Heart left ventricle (tissue), 16 donors: Measurements from ENCODE around the gene TOGARAM1. TPM values are rescaled to one million over a fixed set of nuclear protein-coding genes. Genes with fewer than 3 reads are reported as not detected.
A peak's percentile ranks its signal among the peaks of the same experiment; 100 is the strongest.
"Not testable (repeated sequence)": the region's sequence is repeated elsewhere in the genome, so short reads cannot be mapped to it uniquely, and the experiment has no call there.

Experiments
- ATAC-seq, 4 donors: fragments of 200-7000 bp; cut with Tn5 transposase; one replicate each; pipeline ENCODE4 v1.9.1; 2020 to 2022; ENCODE audit warnings: moderate library complexity in 4 of 4, mild to moderate bottlenecking in 3 of 4, moderate number of reproducible peaks in 1 of 4
- DNase-seq, 5 donors: peaks; one replicate each; pipeline ENCODE4 v3.0.0-alpha.2; 2020
- H3K27ac ChIP-seq, 12 donors: fragments of 200-600 bp; sonication (generic) in 4 of 12; one replicate each; pipeline versions ENCODE4 v1.5.0 to v1.8.0; 2016 to 2022; ENCODE audit warnings: mild to moderate bottlenecking in 2 of 12
- H3K27me3 ChIP-seq, 9 donors: fragments of 200-600 bp; sonication (generic) in 2 of 9; one replicate each; pipeline versions ENCODE4 v1.5.1 to v1.8.0; 2016 to 2022; ENCODE audit warnings: mild to moderate bottlenecking in 3 of 9
- H3K36me3 ChIP-seq, 9 donors: fragments of 200-600 bp; sonication (generic) in 2 of 9; one replicate each; pipeline versions ENCODE4 v1.5.0 to v1.8.0; 2018 to 2022; ENCODE audit warnings: mild to moderate bottlenecking in 2 of 9
- H3K4me1 ChIP-seq, 12 donors: fragments of 200-600 bp; sonication (generic) in 4 of 12; one replicate each; pipeline versions ENCODE4 v1.5.0 to v1.8.0; 2016 to 2022; ENCODE audit warnings: mild to moderate bottlenecking in 3 of 12
- H3K4me3 ChIP-seq, 12 donors: fragments of 200-600 bp; sonication (generic) in 4 of 12; one replicate each; pipeline versions ENCODE4 v1.5.0 to v1.8.0; 2017 to 2022; ENCODE audit warnings: mild to moderate bottlenecking in 9 of 12, moderate library complexity in 4 of 12
- H3K9me3 ChIP-seq, 12 donors: fragments of 200-600 bp; sonication (generic) in 4 of 12; one replicate each; pipeline versions ENCODE4 v1.5.0 to v1.8.0; 2016 to 2022; ENCODE audit warnings: mild to moderate bottlenecking in 1 of 12
- CTCF ChIP-seq, 12 donors: fragments of 200-600 bp; sonication (generic) in 4 of 12; IDR thresholded peaks; one replicate each; pipeline versions ENCODE4 v1.5.0 to v1.8.0; 2018 to 2022; ENCODE audit warnings: antibody characterized with exemption in 12 of 12, mild to moderate bottlenecking in 5 of 12
- POLR2A ChIP-seq, 2 donors: fragments of 450-650 bp; IDR thresholded peaks; one replicate each; pipeline ENCODE4 v1.6.1; 2017; ENCODE audit warnings: antibody characterized with exemption in 2 of 2, mild to moderate bottlenecking in 2 of 2, moderate library complexity in 2 of 2
- WGBS, 4 donors: extraction: QIAGEN DNeasy Blood & Tissue Kit in 2 of 4; methylation state at CpG; one replicate each; pipeline versions ENCODE4 v1.1.5 to v1.1.7; 2013 to 2018; 5-methylcytosine and 5-hydroxymethylcytosine counted together
- intact Hi-C, 10 donors: fragments of 100-400 bp; cut with DNase I; formaldehyde crosslinking; loops; one replicate each; pipeline versions ENCODE4 v1.11.1 to v1.14.2; 2022
- polyA plus RNA-seq, 2 donors: library from polyadenylated mRNA; stranded (reverse); fragments of 200-250 nt; gene quantifications; one replicate each; pipeline ENCODE4 v1.2.3, GENCODE V29; 2013
- total RNA-seq, 9 donors: library from RNA; depleted of rRNA in 2 of 9; stranded (reverse); fragments of >200 nt in 2 of 9; fragmentation: NEBNext Ultra II Directional in 3 of 9; extraction: Animal tissue kit (Norgen Biotek cat#: 25700) in 3 of 9; gene quantifications; one replicate each; pipeline versions ENCODE4 v1.1.0 to v1.2.4, GENCODE V29; 2016 to 2023
- donor health status: ischemic (EF 13 %, LVEDD 7.1; RV severe dilation, severe dysfunction).
- donor health status: healthy with polysubstance abuse.
- donor health status: DM: no; HTN: yes; CAD: no.
- donor health status: DM: no; HTN: no; CAD: no.
- donor health status: ischemic (EF 25% LVEDD 6.9; RV normal size, moderate dysfunction).
- donor health status: ischemic (EF 25% LVEDD 5.7; RV mildly dilated, moderate dysfunction).
- donor health status: healthy.
- donor health status: DM: yes; HTN: yes; CAD: no.
- donor health status: ischemic (EF 35%, LVEDD 5.7; RV mildly dilated, moderate dysfunction).
- donor health status: nonischemic (EF 11% LVEDD 7.7; RV severe dilation, severe dysfunction).
- donor health status: DM: yes; HTN: yes; CAD: no.
- donor health status: PGD.
- donor health status: ischemic (EF 29% LVEDD 5.4; RV normal size, mild dysfunction).
- donor health status: nonischemic (EF 23%, LVEDD 6.1; RV moderate dilation, normal function).

The TOGARAM1 gene
- total and polyA plus RNA-seq, 11 donors = 2.7 to 24.0 (median 18.4) TPM

- Histone ChIP-seq H3K4me1 (peaks cover 0 to 3% (median under 1%) of the 10 kb centered on the region in 12 donors), H3K4me3 (no peak overlapping the region)
Observed at GRCh38 chr14:45078323-45078722, 116.3 kb downstream of the TOGARAM1 start.

GRCh38 chr14:45080416-45080968 is 118.5 kb downstream of the TOGARAM1 start:
- intact Hi-C loops = loop anchor here in 7 of 10 donors (5.0 to 10.0 kb wide), 6 partner anchors 52 to 183 kb away; partner anchors contain the start of genes FKBP3 (in 4 of the 7), FANCM (in 2 of the 7), KLHL28 (in 2 of the 7) and TOGARAM1 (in 2 of the 7)
- H3K4me1 ChIP-seq = peaks cover 0 to 18% (median 11%) of the 10 kb centered on the region in 12 donors
- not testable (repeated sequence) for DNase-seq, H3K27ac ChIP-seq, ATAC-seq, H3K27me3 ChIP-seq, H3K9me3 ChIP-seq, H3K36me3 ChIP-seq, H3K4me3 ChIP-seq
- 96 to 99% (median 97%) methylated on average over 23 to 40 of the region's 40 CpGs for WGBS, 4 donors

More at GRCh38 chr14:45078323-45078722, 116.3 kb downstream of the TOGARAM1 start:
- DNase-seq (no peak), ATAC-seq (no peak)
- intact Hi-C loops = loop anchor here in 1 of 10 donors (10.0 kb wide), 1 partner anchor 114 kb away; the partner anchor contains the start of genes KLHL28 and TOGARAM1
- H3K27ac ChIP-seq = no peak overlapping the region
- TF ChIP-seq CTCF (IDR thresholded peaks at IDR 0.05) (no peak), POLR2A (IDR thresholded peaks at IDR 0.05) (no peak)
- no peaks in the 10 kb centered on the region for H3K9me3 ChIP-seq
- peaks cover 0 to 8% (median 0%) of the 10 kb centered on the region in 9 donors for H3K36me3 ChIP-seq
- H3K27me3 ChIP-seq = no peaks in the 10 kb centered on the region
- WGBS, 4 donors = 87 to 95% (median 93%) methylated on average over 1 of the region's 1 CpG

- WGBS, 4 donors = 85 to 95% (median 94%) methylated on average over 3 of the region's 3 CpGs
- H3K4me3 ChIP-seq, H3K36me3 ChIP-seq, H3K27me3 ChIP-seq, ATAC-seq, H3K9me3 ChIP-seq, DNase-seq, H3K27ac ChIP-seq: not testable (repeated sequence)
- intact Hi-C loops = loop anchor here in 7 of 10 donors (5.0 to 10.0 kb wide), 6 partner anchors 51 to 184 kb away; partner anchors contain the start of genes FKBP3 (in 4 of the 7), FANCM (in 2 of the 7), KLHL28 (in 2 of the 7) and TOGARAM1 (in 2 of the 7)
- H3K4me1 ChIP-seq = peaks cover 0 to 24% (median 17%) of the 10 kb centered on the region in 12 donors
Observed at GRCh38 chr14:45081096-45081495, 119.1 kb downstream of the TOGARAM1 start.

- no peak overlapping the region for H3K27ac ChIP-seq
- no peaks in the 10 kb centered on the region for H3K27me3 ChIP-seq
- TF ChIP-seq POLR2A (IDR thresholded peaks at IDR 0.05) (no peak), CTCF (IDR thresholded peaks at IDR 0.05) (no peak)
- no peaks in the 10 kb centered on the region for H3K9me3 ChIP-seq
- H3K4me3 ChIP-seq = no peak overlapping the region
- H3K36me3 ChIP-seq = no peaks in the 10 kb centered on the region
- ATAC-seq = no peak
- intact Hi-C loops = loop anchor here in 7 of 10 donors (2.0 to 10.0 kb wide), 7 partner anchors 50 to 185 kb away; partner anchors contain the start of genes FKBP3 (in 4 of the 7), TOGARAM1 (in 3 of the 7), FANCM (in 2 of the 7) and KLHL28 (in 2 of the 7)
- H3K4me1 ChIP-seq = peaks cover 0 to 35% (median 22%) of the 10 kb centered on the region in 12 donors
- 79 to 94% (median 89%) methylated on average over 2 of the region's 2 CpGs for WGBS, 4 donors
- no peak for DNase-seq
Observed at GRCh38 chr14:45082420-45082819, 120.4 kb downstream of the TOGARAM1 start.

GRCh38 chr14:45083617-45083975 is 121.6 kb downstream of the TOGARAM1 start:
- DNase-seq = no peak
- TF ChIP-seq CTCF (IDR thresholded peaks at IDR 0.05) = no peak
- no peak for TF ChIP-seq POLR2A (IDR thresholded peaks at IDR 0.05)
- H3K4me3 ChIP-seq = peak overlapping the region; percentile 59 to 85 (median 76)
- no peaks in the 10 kb centered on the region for H3K27me3 ChIP-seq
- H3K27ac ChIP-seq = peak overlapping the region in 11 of 12 donors; percentile 43 to 91 (median 83)
- peaks cover 0 to 46% (median 30%) of the 10 kb centered on the region in 12 donors for H3K4me1 ChIP-seq
- 2 to 4% (median 3%) methylated on average over 9 to 10 of the region's 10 CpGs for WGBS, 4 donors
- peaks cover 0 to under 1% (median 0%) of the 10 kb centered on the region in 9 donors for H3K36me3 ChIP-seq
- intact Hi-C loops = loop anchor here in 7 of 10 donors (2.0 to 10.0 kb wide), 7 partner anchors 49 to 186 kb away; partner anchors contain the start of genes FKBP3 (in 4 of the 7), TOGARAM1 (in 3 of the 7), FANCM (in 2 of the 7) and KLHL28 (in 2 of the 7)
- H3K9me3 ChIP-seq = no peaks in the 10 kb centered on the region
- no peak for ATAC-seq
